OCI-M2 (cell line): ENCODE data around the gene KPTN.

ENCODE experiments used
- DNase-seq: peaks from one replicate; lab custom pipeline; 2025; ENCODE audit not compliant: unreplicated experiment; lab: John Stamatoyannopoulos, UW

KPTN gene

GRCh38 chr19:47509170-47509847, 25.3 kb upstream of the KPTN start:
- no peak for DNase-seq

GRCh38 chr19:47508721-47509120, 24.7 kb upstream of the KPTN start:
- DNase-seq: no peak

DNA sequence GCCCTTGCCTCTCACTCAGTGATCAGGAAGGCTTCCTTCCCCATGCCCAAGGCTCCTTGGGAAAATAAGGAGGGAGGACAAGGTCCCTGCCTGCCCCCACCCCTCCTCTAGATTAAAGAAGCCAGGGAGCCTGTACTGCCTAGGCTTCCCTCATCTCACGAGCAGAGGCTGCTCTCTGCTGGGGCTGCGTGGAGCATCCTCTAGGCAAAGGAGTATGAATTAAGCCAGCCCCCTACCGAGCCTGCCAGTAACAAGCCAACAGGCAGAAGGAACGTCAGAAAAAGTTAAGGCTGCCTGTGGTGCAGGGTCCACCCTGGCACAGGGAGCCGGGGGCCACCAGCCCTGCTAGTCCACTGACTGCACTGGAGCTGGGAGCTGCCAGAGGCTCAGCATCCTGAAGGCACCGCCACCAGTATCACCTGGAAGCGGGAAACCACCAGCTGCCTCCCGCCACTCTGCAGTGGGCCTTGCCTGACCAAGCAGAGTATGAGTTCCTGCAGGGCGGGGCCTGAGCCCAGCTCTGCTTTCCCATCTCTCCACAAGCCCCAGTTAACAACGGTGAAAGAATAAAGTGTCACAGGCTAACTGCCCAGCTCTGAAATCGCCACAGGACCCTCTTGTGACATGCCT, 24.0 kb upstream of the KPTN start:
- DNase-seq: no peak

GRCh38 chr19:47507012-47507411, 23.0 kb upstream of the KPTN start:
- no peak for DNase-seq

GRCh38 chr19:47506459-47506858, 22.4 kb upstream of the KPTN start:
- no peak for DNase-seq

GRCh38 chr19:47505506-47505905, 21.5 kb upstream of the KPTN start:
- DNase-seq: no peak

- DNase-seq: no peak
Observed at GRCh38 chr19:47503826-47504150, 19.8 kb upstream of the KPTN start.

GRCh38 chr19:47503130-47503825, 19.3 kb upstream of the KPTN start:
- DNase-seq: no peak

DNA sequence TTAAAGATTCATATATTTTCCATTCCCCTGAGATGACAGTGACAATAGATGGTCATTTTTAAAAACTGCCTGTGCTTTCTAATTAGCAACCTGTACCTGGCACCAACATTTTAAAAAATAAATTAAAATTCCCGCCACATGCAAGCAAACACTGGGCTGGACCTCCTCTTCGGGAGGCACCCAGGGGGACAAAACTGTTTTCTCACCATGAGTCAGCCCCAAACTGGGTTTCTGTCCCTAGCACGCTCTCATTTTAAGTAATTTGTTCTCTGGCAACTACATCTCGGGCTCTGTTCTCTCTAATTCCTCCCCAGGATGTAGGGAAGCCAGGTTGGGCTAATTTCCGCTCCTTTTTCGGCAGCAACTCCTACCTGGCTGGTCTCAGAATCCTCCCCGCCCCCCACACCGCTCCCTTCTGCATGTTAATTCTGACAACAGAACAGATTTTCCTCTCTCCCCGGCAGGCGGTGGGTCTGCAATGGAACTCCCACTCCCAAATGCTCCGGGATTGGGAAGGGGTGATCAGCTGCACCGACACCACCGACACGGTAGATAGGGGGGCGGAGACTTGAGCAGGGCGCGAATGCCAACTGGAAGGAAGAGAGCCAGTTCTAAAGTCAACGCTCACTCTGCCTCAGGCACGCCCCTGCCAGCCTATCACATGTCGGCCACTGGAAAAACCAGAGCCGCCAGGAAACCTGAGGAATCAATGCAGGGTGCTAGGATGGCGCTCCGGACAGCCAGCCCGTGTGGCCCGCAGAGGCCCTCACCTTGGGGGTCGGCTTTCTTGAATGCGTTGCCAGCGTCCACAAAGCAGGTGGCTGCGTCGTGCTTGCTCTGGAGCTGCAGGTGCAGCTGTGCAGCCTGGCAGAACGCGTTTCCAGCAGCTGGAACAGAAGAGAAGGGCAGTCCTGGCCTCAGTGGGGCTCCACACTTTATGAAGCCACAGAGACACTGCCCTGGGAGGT, 16.1 kb upstream of the KPTN start:
- no peak for DNase-seq

DNA sequence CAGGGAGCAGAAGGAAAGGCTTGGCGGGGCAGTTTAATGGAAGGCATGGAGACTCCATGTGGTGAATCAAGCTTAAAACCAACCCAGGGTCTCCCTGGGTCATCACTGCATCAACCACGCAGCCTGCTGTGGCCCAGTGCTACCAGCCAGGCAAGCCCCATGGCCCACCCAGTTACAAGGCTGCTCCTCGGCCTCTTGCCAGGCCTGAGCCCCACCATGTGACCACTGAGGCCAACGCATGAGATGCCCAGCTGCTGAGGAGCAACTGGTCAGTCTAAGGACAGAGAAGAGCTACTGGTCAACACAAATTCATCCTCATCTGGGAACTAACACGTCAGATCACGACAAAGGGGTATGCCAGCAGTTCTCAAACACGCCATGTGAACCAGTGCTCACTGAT, 15.4 kb upstream of the KPTN start:
- DNase-seq: no peak

- DNase-seq: no peak
Observed at GRCh38 chr19:47498561-47498960, 14.5 kb upstream of the KPTN start.

GRCh38 chr19:47497821-47498520, 14.0 kb upstream of the KPTN start:
- no peak for DNase-seq

GRCh38 chr19:47497050-47497766, 13.2 kb upstream of the KPTN start:
- DNase-seq: no peak

- DNase-seq: no peak
Observed at GRCh38 chr19:47495478-47496372, 11.7 kb upstream of the KPTN start.

DNA sequence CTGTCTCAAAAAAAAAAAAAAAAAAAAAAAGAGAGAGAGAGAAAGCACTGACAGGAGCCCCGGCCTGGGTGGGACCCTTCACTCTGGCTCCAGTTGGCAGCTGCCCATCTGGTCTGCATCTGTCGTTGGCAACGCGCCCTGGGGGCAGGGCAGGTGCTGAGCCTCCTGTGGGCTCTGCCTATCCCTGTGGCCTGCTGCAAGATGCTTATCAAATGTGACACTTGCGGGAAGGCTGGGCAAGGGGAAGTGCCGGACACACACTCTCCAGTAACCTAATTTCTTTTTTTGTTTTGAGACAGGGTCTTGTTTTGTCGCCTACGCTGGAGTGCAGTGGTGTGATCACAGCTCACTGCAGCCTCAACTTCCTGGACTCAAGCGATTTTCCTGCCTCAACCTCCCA, 10.7 kb upstream of the KPTN start:
- DNase-seq: no peak

- no peak for DNase-seq
Observed at GRCh38 chr19:47494211-47494547, 10.2 kb upstream of the KPTN start.

DNA sequence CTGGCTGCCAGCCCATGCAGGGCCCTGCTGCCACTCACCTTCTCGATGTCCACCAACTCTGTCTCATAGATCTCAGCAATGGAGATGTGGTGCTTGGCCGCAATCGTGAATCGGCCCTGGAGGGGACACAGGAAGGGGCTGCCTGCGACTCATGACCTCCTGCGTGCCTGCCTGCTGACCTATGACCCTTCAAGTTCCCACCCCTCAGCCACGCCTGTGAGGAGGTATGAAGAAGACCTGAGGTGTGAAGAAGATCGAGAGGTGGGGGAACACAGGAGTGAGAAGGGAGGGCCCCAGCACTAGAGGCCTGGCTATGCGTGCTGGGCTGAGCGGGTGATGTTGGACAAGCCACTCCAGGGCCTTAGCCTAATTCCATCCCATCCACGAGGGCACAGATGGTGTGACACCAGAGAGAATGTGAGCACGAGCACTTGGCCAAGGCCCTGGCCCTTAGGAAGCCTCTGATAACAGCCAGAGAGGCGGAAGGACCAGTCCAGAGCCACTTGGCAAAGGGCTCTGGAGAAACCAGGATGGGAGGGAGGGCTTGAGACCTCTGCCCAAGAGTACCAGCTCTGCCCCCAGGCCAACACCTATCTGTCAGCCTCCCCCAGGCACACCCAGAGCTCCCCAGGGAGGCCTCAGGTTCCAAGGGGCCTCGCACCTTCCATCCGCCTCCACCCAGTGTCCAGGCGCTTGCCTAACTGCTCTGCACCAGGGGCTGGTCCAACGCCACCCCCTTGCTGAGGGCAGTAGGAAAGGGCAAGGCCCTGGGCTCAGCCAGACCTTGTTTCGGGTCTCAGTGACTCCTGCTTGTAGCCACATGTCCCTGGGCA, 9.6 kb upstream of the KPTN start:
- no peak for DNase-seq

GRCh38 chr19:47492571-47493377, 8.8 kb upstream of the KPTN start:
- DNase-seq: no peak
